GM18873 (cell line): Measurements from ENCODE around the gene PDF.

Experiments used
- ATAC-seq: cut with Tn5 transposase; IDR thresholded peaks from one replicate; pipeline ENCODE4 v1.9.1; 2021; ENCODE audit warnings: mild to moderate bottlenecking, moderate library complexity, moderate number of reproducible peaks; ENCODE audit not compliant: unreplicated experiment, low FRiP score

PDF gene

GRCh38 chr16:69286941-69287713 is 43.3 kb downstream of the PDF start:
- no peak for ATAC-seq

GRCh38 chr16:69285240-69285639 is 45.1 kb downstream of the PDF start:
- ATAC-seq = no peak

GRCh38 chr16:69283851-69284250 is 46.5 kb downstream of the PDF start:
- no peak for ATAC-seq

- ATAC-seq = no peak
These were observed 53.0 kb downstream of the PDF start for GRCh38 chr16:69277413-69277812.
